IMR-90 (cell line): ENCODE data around the gene PLEKHG5. TPM values are rescaled to one million over a fixed set of nuclear protein-coding genes. Genes with fewer than 3 reads are reported as not detected.

Experiments used
- ATAC-seq: fragments of 200-7000 bp; cut with Tn5 transposase; 2 replicates; pipeline ENCODE4 v1.9.1; 2020; ENCODE audit warnings: low read depth, mild to moderate bottlenecking, moderate library complexity
- BruUV-seq: library from RNA; stranded (reverse); fragments of 400-500 nt; replicated peaks from 2 replicates; lab custom pipeline; 2021; lab: Mats Ljungman, UMichigan
- CTCF ChIA-PET: fragments of 300-600 bp; formaldehyde crosslinking; extraction: SDS; loops from one replicate; lab custom pipeline; 2021; ENCODE audit warnings: antibody characterized with exemption; lab: Yijun Ruan, JAX
- POLR2A ChIA-PET: fragments of 300-600 bp; sonication (Branson Sonifier 250); formaldehyde crosslinking; loops from one replicate; lab custom pipeline; 2022; ENCODE audit warnings: antibody characterized with exemption; ENCODE audit not compliant: unreplicated experiment; lab: Charles Lee
- DNase-seq: peaks from one replicate; pipeline ENCODE4 v3.0.0; 2013
- H2AFZ ChIP-seq: replicated peaks from 2 replicates; pipeline ENCODE3; 2013; ENCODE audit warnings: low read length, mild to moderate bottlenecking; ENCODE audit not compliant: poor library complexity
- H2AK5ac ChIP-seq: 2 replicates; pipeline ENCODE4 v1.6.1; 2013; ENCODE audit warnings: low read depth, low read length, inconsistent platforms
- H2AK9ac ChIP-seq: replicated peaks from 2 replicates; pipeline ENCODE3; 2013; ENCODE audit warnings: mild to moderate bottlenecking, low read depth, low read length, moderate library complexity; ENCODE audit not compliant: poor library complexity
- H2BK120ac ChIP-seq: 2 replicates; pipeline ENCODE4 v1.6.1; 2013; ENCODE audit warnings: low read depth, low read length, inconsistent platforms
- H2BK15ac ChIP-seq: 3 replicates; pipeline ENCODE4 v1.6.1; 2013; ENCODE audit warnings: low read depth, low read length, inconsistent platforms
- H2BK20ac ChIP-seq: 2 replicates; pipeline ENCODE4 v1.6.1; 2013; ENCODE audit warnings: low read depth, mild to moderate bottlenecking, inconsistent platforms, low read length, moderate library complexity
- H2BK5ac ChIP-seq: 2 replicates; pipeline ENCODE4 v1.6.1; 2013; ENCODE audit warnings: mild to moderate bottlenecking, low read depth, low read length, inconsistent platforms; ENCODE audit not compliant: poor library complexity, severe bottlenecking
- H3K14ac ChIP-seq: replicated peaks from 2 replicates; pipeline ENCODE4 v1.6.1; 2013; ENCODE audit warnings: low read depth, low read length, inconsistent platforms
- H3K18ac ChIP-seq: 2 replicates; pipeline ENCODE4 v1.6.1; 2013; ENCODE audit warnings: low read depth, low read length, control low read depth
- H3K23ac ChIP-seq: 2 replicates; pipeline ENCODE4 v1.6.1; 2013; ENCODE audit warnings: low read depth, low read length, inconsistent platforms
- H3K27ac ChIP-seq: 2 replicates; pipeline ENCODE4 v1.5.1; 2013; ENCODE audit warnings: mild to moderate bottlenecking, control low read depth, low read length; ENCODE audit not compliant: insufficient read depth
- H3K27me3 ChIP-seq: 2 replicates; pipeline ENCODE4 v1.6.1; 2013; ENCODE audit warnings: low read length; ENCODE audit not compliant: control insufficient read depth, insufficient read depth
- H3K36me3 ChIP-seq: 2 replicates; pipeline ENCODE4 v1.6.1; 2013; ENCODE audit warnings: low read length, mixed read lengths; ENCODE audit not compliant: control insufficient read depth, insufficient read depth
- H3K4ac ChIP-seq: 2 replicates; pipeline ENCODE4 v1.6.1; 2013; ENCODE audit warnings: low read depth, low read length, inconsistent platforms
- H3K4me1 ChIP-seq: 2 replicates; pipeline ENCODE4 v1.6.1; 2013; ENCODE audit warnings: low read length, mixed read lengths; ENCODE audit not compliant: control insufficient read depth, insufficient read depth
- H3K4me2 ChIP-seq: 2 replicates; pipeline ENCODE4 v1.6.1; 2013; ENCODE audit warnings: low read depth, mild to moderate bottlenecking, control low read depth, low read length, moderate library complexity
- H3K4me3 ChIP-seq: 2 replicates; pipeline ENCODE4 v1.5.1; 2013; ENCODE audit warnings: low read depth, mild to moderate bottlenecking, control low read depth, low read length, moderate library complexity; ENCODE audit not compliant: insufficient read depth
- H3K56ac ChIP-seq: 2 replicates; pipeline ENCODE4 v1.6.1; 2013; ENCODE audit warnings: low read length, inconsistent platforms; ENCODE audit not compliant: insufficient read depth; ENCODE audit errors: extremely low read depth
- H3K79me1 ChIP-seq, 2 experiments: 2 replicates each; pipeline ENCODE4 v1.6.1; 2013; ENCODE audit warnings: low read length in 2 of 2, inconsistent platforms in 1 of 2, low read depth in 1 of 2
- H3K9ac ChIP-seq: 2 replicates; pipeline ENCODE4 v1.6.1; 2013; ENCODE audit warnings: low read depth, low read length, control low read depth
- H3K9me1 ChIP-seq: 2 replicates; pipeline ENCODE4 v1.6.1; 2013; ENCODE audit warnings: low read length, inconsistent platforms; ENCODE audit not compliant: insufficient read depth
- H3K9me3 ChIP-seq: 2 replicates; pipeline ENCODE4 v1.6.1; 2013; ENCODE audit warnings: low read length; ENCODE audit not compliant: control insufficient read depth, insufficient read depth
- H4K20me1 ChIP-seq: 2 replicates; pipeline ENCODE4 v1.6.1; 2013; ENCODE audit warnings: low read length, inconsistent platforms; ENCODE audit not compliant: insufficient read depth
- H4K5ac ChIP-seq: 2 replicates; pipeline ENCODE4 v1.6.1; 2013; ENCODE audit warnings: mild to moderate bottlenecking, low read depth, low read length, control low read depth
- H4K8ac ChIP-seq, 2 experiments: 2 replicates each; pipeline ENCODE4 v1.6.1; 2013; ENCODE audit warnings: low read depth in 2 of 2, low read length in 2 of 2, control low read depth in 1 of 2, inconsistent platforms in 1 of 2
- H4K91ac ChIP-seq: 2 replicates; pipeline ENCODE4 v1.6.1; 2013; ENCODE audit warnings: low read depth, low read length, inconsistent platforms; ENCODE audit not compliant: insufficient read depth
- CEBPB ChIP-seq: IDR thresholded peaks from 2 replicates; pipeline ENCODE4 v1.6.1; 2012; ENCODE audit warnings: low read depth, low read length, improper control_type of control experiment
- CHD1 ChIP-seq: IDR thresholded peaks from 2 replicates; pipeline ENCODE4 v1.6.1; 2012; ENCODE audit warnings: low read depth, low read length, improper control_type of control experiment
- ELK1 ChIP-seq: fragments of 150-350 bp; IDR thresholded peaks from 2 replicates; pipeline ENCODE4 v1.6.1; 2016; ENCODE audit warnings: low read depth, mild to moderate bottlenecking, low read length, moderate library complexity, borderline replicate concordance
- MXI1 ChIP-seq: IDR thresholded peaks from 2 replicates; pipeline ENCODE4 v1.6.1; 2012; ENCODE audit warnings: low read depth, mild to moderate bottlenecking, low read length, moderate library complexity, borderline replicate concordance
- RAD21 ChIP-seq: IDR thresholded peaks from 2 replicates; pipeline ENCODE4 v1.6.1; 2012; ENCODE audit warnings: low read length, improper control_type of control experiment
- RCOR1 ChIP-seq: IDR thresholded peaks from 2 replicates; pipeline ENCODE4 v1.6.1; 2012; ENCODE audit warnings: mild to moderate bottlenecking, low read length, improper control_type of control experiment; ENCODE audit not compliant: insufficient replicate concordance
- USF2 ChIP-seq: fragments of 150-350 bp; IDR thresholded peaks from 2 replicates; pipeline ENCODE4 v1.6.1; 2017; ENCODE audit warnings: mild to moderate bottlenecking, antibody characterized with exemption, low read length, low read depth
- WGBS, 2 experiments: methylation state at CpG; one replicate each; pipeline versions ENCODE4 v1.1.5 to v1.1.7; 2013; ENCODE audit warnings: missing lambda C conversion rate in 2 of 2; ENCODE audit not compliant: insufficient read length in 1 of 2; ENCODE audit errors: extremely low coverage in 2 of 2; 5-methylcytosine and 5-hydroxymethylcytosine counted together
- dilution Hi-C: fragments of 300-500 bp; cut with HindIII; formaldehyde crosslinking; loops from one replicate; pipeline ENCODE4 v1.14.3; 2018; ENCODE audit warnings: low sequenced_read_pairs; ENCODE audit not compliant: unreplicated experiment
- in situ Hi-C: fragments of 300-500 bp; cut with MboI; formaldehyde crosslinking; loops from 3 replicates; pipeline ENCODE4 v1.14.3; 2019; ENCODE audit warnings: low sequenced_read_pairs, inconsistent platforms, mixed read lengths
- intact Hi-C: fragments of 100-400 bp; cut with micrococcal nuclease; formaldehyde crosslinking; loops from 2 replicates; pipeline ENCODE4 v1.10.0; 2022
- polyA plus RNA-seq, 3 experiments: library from polyadenylated mRNA; depleted of rRNA; stranded (reverse); fragments of >200 nt; gene quantifications; 2 replicates each; pipeline ENCODE4 v1.2.3, GENCODE V29; 2012; ENCODE audit warnings: low replicate concordance in 1 of 3
- total RNA-seq: library from RNA; depleted of rRNA; stranded (reverse); fragments of >200 nt; gene quantifications from 2 replicates; pipeline ENCODE4 v1.2.3, GENCODE V29; 2012

The PLEKHG5 gene
- total and polyA plus RNA-seq, 2 of the 4 experiments (the other 2 are of a cell fraction): 4.8 to 11.6 TPM

GRCh38 chr1:6508816-6509189, 17.3 kb upstream of the PLEKHG5 start:
- no peak for TF ChIP-seq RAD21
- TF ChIP-seq RCOR1: no peak
- TF ChIP-seq MXI1: no peak
- no peak for TF ChIP-seq USF2
- no peak for TF ChIP-seq CHD1
- TF ChIP-seq ELK1: no peak
- TF ChIP-seq CEBPB: no peak
- H3K36me3 ChIP-seq: no peaks in the 10 kb centered on the region
- no peak for ATAC-seq
- H3K4ac ChIP-seq: no peak overlapping the region
- H3K4me1 ChIP-seq: no peaks in the 10 kb centered on the region
- H3K56ac ChIP-seq: no peak overlapping the region
- no peak overlapping the region for H3K14ac ChIP-seq
- no peak for DNase-seq
- WGBS, 2 experiments: 91% methylated on average over 3 of the region's 11 CpGs; no CpG with 5 or more reads in 1 of the 2 experiments
- CTCF ChIA-PET: no interaction called here
- no peak overlapping the region for H3K4me3 ChIP-seq
- POLR2A ChIA-PET: no interaction called here
- no peak overlapping the region for H2AFZ ChIP-seq
- no peak overlapping the region for H2BK5ac ChIP-seq
- intact Hi-C loops: no loop called here
- H2BK20ac ChIP-seq: no peak overlapping the region
- H2AK9ac ChIP-seq: peak overlapping the region; percentile 16
- H3K23ac ChIP-seq: no peak overlapping the region
- H3K4me2 ChIP-seq: no peak overlapping the region
- H4K5ac ChIP-seq: no peak overlapping the region
- H3K27ac ChIP-seq: no peak overlapping the region
- in situ Hi-C loops: no loop called here
- H3K79me1 ChIP-seq: no peaks in the 10 kb centered on the region
- no peak overlapping the region for H3K18ac ChIP-seq
- no peak overlapping the region for H4K91ac ChIP-seq
- no peak overlapping the region for H4K8ac ChIP-seq
- no peak overlapping the region for H2BK120ac ChIP-seq
- H2AK5ac ChIP-seq: no peak overlapping the region
- H3K9me3 ChIP-seq: no peaks in the 10 kb centered on the region
- dilution Hi-C loops: no loop called here
- H3K9ac ChIP-seq: no peak overlapping the region
- peaks cover 4% of the 10 kb centered on the region; the same call in 1 of the 2 replicates for H3K27me3 ChIP-seq
- H4K20me1 ChIP-seq: no peaks in the 10 kb centered on the region
- H3K9me1 ChIP-seq: no peaks in the 10 kb centered on the region
- BruUV-seq: no TSS peak
- H2BK15ac ChIP-seq: no peak overlapping the region
